Measurements from ENCODE around the gene DIP2A.
"Not testable (repeated sequence)": the region's sequence is repeated elsewhere in the genome, so short reads cannot be mapped to it uniquely, and the experiment has no call there.

Gene DIP2A

GRCh38 chr21:46426313-46427046 lies 32.2 kb upstream of the DIP2A start:
- no peak for DNase-seq

DNA sequence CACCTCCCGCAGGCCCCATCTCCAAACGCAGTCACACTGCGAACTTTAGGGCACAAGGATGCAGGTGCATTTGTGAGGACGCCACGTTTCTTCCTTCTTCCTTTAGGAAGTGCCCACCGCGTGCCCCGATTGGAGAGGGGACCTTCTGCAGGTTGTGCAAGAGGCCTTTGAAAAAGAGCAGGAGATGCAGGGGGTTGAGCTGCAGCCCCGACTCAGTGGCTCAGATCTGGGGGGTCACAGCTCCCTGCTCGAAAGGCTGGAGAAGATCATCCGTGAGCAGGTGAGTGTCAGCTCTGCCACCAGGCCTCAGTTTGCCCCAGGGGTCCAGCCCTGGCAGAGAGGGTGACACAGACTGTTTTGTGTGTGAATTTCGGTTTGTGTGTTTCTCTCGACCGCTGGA lies 31.2 kb upstream of the DIP2A start:
- DNase-seq, result no peak

GRCh38 chr21:46428286-46428685 lies 30.4 kb upstream of the DIP2A start:
- DNase-seq, result no peak

DNA sequence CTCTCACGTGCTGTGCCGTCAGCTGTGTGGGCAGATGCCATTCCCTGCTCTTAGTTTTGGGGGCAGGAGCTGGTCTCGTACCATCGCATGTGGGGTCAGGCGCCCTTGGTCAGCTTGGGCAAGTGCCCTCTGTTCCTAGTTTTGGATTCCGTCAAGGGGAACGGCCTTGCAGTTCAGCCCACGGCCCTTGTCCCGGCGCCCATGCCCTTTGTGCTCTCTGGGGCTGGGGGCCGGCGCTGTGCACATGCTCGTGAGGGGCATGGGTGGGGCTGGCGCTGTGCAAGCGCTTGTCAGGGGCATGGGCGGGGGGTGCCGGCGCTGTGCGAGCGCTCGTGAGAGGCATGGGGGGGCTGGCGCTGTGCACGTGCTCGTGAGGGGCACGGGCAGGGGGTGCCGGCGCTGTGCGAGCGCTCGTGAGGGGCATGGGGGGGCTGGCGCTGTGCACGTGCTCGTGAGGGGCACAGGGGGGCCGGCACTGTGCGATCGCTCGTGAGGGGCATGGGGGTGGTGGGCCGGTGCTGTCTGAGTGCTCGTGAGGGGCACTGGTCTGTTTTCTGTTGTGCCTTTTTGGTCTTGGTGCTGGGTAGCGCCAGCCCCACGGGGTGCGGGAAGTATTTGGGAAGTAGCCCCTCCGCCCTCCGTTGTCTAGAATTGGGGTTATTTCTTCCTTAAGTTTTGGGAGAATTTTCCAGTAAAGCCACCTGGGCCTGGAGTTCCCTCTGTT lies 29.5 kb upstream of the DIP2A start:
- DNase-seq, result no peak

DNA sequence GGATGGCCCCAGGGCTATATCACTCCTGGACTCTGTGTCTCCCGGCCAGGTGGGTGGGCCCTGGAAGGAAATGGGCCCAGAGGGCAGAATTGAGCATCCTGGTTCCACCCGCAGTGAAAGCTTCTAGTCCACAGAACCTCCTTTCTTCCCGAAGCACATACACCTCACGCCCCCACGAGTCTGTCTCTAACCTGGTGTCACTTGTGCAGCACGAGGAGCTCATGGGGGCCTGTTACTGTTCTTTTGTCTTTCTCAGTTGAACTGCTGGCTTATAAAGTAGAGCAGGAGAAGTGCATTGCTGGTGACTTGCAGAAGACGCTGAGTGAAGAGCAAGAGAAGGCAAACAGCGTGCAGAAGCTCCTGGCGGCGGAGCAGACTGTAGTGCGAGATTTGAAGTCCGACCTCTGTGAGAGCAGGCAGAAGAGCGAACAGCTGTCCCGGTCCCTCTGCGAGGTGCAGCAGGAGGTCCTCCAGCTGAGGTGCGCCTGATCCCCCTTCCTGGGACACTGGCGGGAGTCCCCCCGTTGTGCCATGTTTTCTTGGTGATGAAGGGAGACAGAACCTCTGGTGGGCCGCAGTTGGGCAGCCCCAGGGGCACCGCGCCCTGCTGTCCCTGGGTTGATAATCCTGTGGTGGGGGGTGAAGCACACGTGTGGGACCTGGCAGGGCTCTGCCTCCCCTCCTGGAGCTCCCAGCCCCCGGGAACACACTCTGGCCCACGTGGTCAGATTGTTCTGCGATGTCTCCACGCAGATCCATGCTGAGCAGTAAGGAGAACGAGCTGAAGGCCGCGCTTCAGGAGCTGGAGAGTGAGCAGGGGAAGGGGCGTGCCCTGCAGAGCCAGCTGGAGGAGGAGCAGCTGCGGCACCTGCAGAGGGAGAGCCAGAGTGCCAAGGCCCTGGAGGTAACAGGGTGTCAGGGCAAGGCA lies 28.7 kb upstream of the DIP2A start:
- no peak for DNase-seq

GRCh38 chr21:46431448-46431847 lies 27.2 kb upstream of the DIP2A start:
- DNase-seq, result no peak

DNA sequence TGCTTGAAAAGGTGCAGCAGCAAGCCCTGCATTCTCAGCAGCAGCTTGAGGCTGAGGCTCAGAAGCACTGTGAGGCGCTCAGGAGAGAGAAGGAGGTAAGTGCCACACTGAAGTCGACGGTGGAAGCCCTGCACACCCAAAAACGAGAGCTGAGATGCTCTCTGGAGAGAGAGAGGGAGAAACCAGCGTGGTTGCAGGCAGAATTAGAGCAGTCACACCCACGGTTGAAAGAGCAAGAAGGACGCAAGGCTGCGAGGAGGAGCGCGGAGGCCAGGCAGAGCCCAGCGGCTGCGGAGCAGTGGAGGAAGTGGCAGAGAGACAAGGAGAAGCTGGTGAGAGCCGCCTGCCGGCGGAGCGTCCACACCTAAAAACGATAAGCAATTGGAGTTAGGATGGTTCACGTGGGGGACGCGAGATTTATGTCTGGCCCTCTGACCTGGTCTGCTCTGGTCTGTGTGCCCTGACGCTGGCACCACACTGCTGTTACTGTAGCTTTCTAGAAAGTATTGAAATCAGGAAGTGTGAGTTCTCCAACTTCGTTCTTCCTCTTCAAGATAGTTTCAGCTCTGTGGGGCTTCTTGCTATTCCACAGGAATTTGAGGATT lies 26.7 kb upstream of the DIP2A start:
- DNase-seq, result peak; percentile 62

- not testable (repeated sequence) for DNase-seq
Observed at GRCh38 chr21:46433116-46433515, 25.6 kb upstream of the DIP2A start.

DNA sequence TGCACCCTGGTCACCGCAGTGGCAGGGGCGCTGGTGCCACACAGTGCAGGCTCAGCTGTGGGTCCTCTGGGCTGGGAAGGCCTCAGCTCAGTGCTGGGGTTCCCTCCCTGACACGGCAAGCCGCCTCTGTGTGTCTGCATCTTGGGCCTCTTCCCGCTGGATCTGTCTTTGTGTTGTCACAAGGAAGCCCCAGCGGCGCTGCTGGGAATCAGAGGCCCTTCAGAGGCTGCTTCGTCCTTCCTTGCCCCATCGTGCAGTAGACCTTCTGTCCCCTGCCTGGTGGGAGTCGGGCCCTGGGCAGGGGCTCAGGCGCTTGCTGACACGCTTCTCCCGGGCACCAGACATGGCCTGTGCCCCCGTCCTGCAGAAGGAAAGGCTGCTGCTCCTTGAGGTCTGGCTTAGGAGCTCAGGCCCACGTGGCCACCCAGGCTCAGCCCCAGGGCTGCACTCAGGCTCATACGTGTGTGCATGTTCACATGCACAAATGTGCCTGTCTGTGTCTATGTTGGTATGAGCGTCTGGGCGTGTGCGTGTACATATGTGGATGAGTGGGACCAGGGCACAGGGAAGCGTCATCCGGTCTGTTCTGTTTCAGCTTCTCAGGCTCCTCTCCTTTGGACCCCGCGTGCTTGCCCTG lies 24.3 kb upstream of the DIP2A start:
- no peak for DNase-seq

DNA sequence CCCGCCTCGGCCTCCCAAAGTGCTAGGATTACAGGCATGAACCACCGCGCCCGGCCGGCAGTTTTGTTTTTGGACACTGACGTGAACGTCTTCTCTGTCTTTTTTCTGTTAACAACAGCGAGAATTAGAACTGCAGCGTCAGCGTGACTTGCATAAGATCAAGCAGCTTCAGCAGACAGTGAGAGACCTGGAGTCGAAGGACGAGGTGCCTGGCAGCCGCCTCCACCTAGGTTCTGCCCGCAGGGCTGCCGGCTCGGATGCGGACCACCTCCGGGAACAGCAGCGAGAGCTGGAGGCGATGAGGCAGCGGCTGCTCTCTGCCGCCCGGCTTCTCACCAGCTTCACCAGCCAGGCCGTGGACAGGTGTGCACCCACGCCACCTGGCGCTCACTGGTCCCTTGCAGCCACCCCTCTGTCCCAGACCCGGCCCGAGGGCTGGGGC lies 22.9 kb upstream of the DIP2A start:
- no peak for DNase-seq

DNA sequence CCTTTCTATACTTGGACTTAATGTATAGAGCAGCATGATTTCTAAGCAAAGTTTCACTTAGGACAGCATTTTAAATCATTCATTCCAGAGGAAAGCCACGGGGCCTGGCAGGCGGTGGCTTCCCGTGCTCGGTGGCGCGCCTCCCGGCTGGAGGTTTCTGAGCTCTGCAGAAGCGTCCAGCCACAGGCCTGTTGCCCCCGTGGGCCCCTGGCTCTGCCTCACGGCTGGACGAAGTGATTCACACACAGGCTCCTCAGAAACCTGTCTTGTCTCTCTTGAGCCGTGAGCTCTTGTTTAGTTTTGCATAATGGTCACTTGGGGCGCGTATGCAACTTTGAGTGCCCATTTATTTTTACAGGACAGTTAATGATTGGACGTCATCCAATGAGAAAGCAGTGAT lies 22.1 kb upstream of the DIP2A start:
- peak; percentile 4 for DNase-seq

GRCh38 chr21:46437096-46437498 lies 21.6 kb upstream of the DIP2A start:
- DNase-seq, result peak; percentile 8

- DNase-seq, result no peak
Observed at GRCh38 chr21:46437511-46437910, 21.2 kb upstream of the DIP2A start.

- no peak for DNase-seq
Observed at GRCh38 chr21:46438241-46438640, 20.4 kb upstream of the DIP2A start.

DNA sequence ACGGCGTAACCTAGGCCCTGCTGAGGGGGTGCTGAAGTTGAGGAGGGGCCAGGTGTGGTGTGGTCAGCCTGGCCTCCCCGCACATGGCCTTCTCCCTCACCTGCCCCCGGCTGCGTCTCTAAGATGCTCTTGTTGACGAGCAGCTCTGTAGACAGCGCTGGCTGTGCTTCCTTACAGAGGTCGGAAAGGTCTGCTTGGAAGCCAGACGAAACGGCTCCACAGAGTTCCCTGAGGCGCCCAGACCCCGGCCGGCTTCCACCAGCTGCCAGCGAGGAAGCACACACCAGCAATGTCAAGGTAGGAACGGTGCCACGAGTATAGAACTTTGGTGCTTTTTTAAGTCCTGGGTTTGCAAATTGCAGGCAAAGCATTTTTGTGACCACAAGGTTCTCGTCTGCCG lies 18.8 kb upstream of the DIP2A start:
- DNase-seq, result no peak

- no peak for DNase-seq
Observed at GRCh38 chr21:46441331-46441730, 17.4 kb upstream of the DIP2A start.

DNA sequence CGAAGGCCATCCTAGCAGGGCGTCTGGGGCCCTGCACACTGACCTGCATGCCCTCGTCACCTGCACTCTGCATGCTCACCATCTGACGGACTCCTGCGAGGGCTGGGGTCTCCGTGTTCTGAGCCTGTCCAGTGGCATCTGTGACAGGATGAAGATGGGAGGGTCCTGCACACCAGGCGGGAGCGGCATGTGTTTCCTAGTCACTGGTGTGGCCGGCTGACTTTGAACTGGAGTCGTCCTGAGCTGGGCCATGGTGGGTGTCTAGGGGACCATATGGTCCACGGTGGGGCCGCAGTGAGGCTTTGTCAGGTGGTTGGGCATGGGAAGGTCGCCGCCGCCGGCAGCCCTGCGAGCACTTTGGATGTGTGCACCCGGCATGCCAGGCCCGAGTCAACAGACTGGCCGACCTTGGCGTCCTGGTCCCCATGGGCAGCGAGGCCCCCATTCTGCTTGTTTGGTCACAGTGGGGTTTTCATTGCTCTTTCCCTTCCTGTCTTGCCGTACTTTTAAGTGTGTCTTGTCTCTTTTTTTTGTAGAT lies 16.7 kb upstream of the DIP2A start:
- DNase-seq, result no peak

- DNase-seq, result no peak
Observed at GRCh38 chr21:46442938-46443337, 15.8 kb upstream of the DIP2A start.

DNA sequence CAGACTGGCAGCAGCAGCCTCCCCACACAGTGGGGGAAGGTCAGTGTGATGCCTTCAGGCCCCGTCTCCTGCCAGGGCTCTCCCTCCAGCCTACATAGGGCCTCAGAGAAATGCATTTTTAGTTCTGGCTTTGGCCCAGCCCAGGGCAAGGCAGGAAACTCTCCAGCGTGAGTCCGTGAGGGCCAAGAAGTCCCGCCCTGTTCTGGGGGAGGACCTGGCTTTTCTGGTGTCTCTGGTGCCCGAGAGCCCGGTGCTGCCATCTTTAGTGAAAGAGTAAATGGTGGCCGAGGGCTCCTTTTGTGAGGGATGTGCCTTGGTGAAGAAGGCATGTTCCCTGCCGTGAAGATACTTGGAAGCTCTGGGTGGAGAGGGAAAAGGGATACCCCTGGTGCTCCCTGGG lies 14.8 kb upstream of the DIP2A start:
- no peak for DNase-seq

GRCh38 chr21:46448108-46448507 lies 10.6 kb upstream of the DIP2A start:
- DNase-seq, result no peak

DNA sequence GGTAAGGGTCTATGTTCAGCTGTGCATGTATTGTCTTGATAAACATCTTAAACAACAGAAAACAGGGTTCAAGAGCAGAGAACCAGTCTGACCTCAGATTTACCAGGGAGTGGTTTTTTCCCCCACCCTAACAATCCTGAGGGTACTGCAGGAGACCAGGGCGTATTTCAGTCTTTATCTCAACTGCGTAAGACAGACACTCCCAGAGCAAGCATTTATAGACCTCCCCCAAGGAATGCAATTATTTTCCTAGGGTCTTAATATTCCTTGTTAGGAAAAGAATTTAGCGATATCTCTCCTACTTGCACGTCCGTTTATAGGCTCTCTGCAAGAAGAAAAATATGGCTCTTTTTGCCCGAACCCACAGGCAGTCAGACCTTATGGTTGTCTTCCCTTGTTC lies 9.8 kb upstream of the DIP2A start:
- not testable (repeated sequence) for DNase-seq

DNA sequence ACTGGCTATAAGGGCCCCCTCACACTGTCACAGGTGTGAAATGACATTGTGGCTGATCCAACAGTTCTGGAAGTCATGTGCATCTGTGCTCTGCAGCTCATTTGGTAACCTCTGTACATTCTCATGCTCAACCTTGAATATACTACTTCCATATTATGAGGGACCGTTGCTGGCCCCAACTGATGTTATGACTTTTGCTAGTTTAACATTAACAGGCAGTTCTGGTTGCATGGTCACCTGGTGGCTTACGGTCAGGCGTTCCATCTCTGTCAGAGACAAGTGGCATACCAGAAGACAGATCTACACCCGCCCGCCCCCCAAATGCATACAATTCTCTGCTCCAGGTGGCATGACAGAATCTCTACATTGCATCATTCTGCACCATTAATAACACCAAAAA lies 6.0 kb upstream of the DIP2A start:
- DNase-seq, result no peak

Measured in inflammatory macrophage treated with lipopolysaccharide for 4 hours (primary cell).